Stimulated activated CD8-positive, alpha-beta memory T cell treated with anti-CD3 and anti-CD28 coated beads, Interleukin-15, amount 100 ng/mL, for 1 hour (primary cell): ENCODE data around the gene SLC38A6.
"Not testable (repeated sequence)": the region's sequence is repeated elsewhere in the genome, so short reads cannot be mapped to it uniquely, and the experiment has no call there.

ENCODE experiments used
- DNase-seq: peaks from one replicate; pipeline ENCODE4 v3.0.0-alpha.2; 2020; ENCODE audit warnings: low read depth

Gene SLC38A6

GRCh38 chr14:61051621-61052020, 70.6 kb downstream of the SLC38A6 start:
- no peak for DNase-seq

DNA sequence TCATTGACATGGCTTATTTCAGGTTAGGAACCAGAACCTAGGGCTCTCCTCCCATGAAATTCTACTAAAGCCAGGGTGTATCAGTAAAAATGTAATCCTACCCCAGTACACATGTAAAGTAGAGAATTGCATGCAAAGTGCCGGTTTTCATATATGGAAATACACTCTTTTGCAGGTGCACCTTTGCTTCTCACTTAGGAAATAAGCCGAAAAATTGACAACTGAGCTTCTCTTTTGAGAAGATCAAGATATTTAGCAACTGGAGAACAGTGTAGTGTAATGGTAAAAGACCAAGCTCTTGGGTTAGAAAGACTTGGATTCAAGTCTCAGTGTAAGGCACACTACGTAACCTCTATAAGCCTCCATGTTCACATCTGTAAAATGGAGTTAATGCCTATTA, 82.4 kb downstream of the SLC38A6 start:
- DNase-seq, result no peak

- DNase-seq, result no peak
Measured at GRCh38 chr14:61064210-61064609, 83.2 kb downstream of the SLC38A6 start.

DNA sequence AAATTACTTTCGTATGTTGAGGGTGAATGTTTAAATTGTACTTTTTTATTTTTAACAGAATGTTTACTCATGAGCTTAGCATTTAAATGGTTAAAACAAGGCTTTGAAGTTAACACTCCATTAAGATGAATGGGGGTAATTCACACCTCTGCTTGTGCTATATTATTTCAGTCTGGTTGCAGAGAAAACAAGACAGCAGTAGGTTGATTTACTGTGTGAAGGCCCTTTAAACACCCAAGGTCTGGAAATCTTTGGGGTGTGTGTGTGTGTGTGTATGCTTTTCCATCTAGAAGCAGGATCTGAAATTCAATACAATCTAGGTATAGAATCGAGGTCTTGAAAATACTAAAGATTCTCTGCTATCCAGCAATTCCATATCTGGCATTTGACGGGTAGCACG, 83.8 kb downstream of the SLC38A6 start:
- no peak for DNase-seq

DNA sequence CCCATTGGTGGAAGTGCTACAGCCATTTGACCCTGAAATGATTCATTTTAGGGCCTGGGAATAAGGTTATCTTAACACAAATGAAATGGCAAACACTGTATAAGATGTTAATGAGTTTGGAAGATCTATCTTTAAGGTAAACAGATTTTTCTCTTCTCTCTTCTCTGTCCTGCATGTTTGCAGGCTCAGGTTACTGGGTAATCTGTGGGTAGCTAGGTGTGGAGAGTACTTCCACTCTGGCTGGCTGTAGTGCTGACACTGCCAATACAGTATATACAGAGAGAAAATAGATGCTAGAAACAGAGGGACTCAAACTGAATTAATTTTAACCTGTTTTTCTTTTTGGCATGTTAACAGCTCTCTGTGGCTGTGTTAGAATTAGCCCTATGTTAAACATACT, 84.6 kb downstream of the SLC38A6 start:
- no peak for DNase-seq

DNA sequence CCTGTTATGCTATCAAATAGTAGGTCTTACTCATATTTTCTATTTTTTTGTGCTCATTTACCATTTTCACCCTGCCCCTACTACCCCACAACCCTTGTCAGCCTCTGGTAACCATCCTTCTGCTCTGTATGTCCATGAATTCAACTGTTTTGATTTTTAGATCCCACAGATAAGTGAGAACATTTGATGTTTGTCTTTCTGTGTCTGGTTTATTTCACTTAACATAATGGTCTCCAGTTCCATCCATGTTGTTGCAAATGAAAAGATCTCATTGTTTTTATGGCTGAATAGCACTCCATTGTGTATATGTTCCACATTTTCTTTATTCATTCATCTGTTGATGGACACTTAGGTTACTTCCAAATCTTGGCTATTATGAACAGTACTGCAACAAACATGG, 91.4 kb downstream of the SLC38A6 start:
- DNase-seq, result not testable (repeated sequence)

DNA sequence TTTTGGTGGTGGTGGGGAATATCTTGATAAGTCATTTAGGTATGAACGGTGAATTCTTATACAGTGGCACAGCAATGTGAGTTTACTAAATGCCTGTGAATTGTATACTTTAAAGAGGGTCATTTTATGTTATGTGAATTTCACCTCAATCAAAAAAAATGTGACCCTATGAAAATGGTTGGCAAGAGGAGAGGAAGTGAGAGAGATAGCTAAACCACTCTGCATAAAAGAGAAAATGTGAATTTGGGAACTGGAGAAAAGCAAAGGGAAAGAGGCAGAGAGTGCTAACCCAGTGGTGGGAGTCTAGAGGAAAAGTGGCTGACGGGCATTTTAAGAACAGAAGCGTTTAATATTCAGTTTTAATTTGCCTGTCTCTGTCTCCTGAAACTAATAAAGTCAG, 93.8 kb downstream of the SLC38A6 start:
- DNase-seq, result no peak

DNA sequence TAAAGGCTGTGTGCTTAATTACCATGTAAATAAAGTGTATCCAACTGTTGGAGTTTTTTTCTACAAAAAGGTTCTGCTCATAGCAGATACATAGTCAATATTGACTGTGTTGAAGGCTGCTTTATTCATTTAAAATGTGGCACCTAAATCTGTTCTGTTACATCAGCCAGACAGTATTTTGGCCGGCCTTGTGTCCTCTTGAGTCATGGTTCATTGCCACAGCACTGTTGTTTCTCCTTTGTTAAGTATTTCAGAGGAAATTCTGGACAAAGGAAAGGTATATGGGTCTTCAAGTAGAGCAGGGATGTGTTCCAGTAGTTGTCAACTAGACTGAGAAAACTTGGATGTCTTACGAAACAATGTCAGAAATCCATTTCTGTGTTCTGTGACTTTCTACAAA, 95.5 kb downstream of the SLC38A6 start:
- no peak for DNase-seq

- no peak for DNase-seq
Measured at GRCh38 chr14:61077437-61077836, 96.4 kb downstream of the SLC38A6 start.

- DNase-seq, result no peak
Measured at GRCh38 chr14:61077951-61078720, 97.1 kb downstream of the SLC38A6 start.

DNA sequence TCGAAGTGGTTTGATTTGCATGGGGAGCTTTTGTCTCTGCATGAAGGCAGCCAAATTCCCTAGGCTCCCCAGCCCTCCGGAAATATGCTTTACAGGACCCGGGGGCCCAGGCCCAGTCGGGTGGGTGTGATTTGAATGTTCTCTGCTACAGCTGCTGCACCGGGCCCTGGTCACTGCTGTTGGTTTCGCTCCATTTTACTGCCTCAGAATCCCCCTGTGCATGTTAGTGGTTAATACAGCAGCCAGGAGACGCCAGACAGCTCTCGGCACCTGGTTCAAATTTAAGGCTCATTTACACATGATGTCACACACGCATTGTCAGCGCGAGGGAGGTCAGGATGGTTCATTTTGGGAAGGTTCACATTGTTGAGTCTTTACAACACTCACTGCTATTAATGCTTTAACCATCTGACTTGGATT, 99.6 kb downstream of the SLC38A6 start:
- DNase-seq, result no peak

- no peak for DNase-seq
Measured at GRCh38 chr14:61088081-61088480, 107.0 kb downstream of the SLC38A6 start.

DNA sequence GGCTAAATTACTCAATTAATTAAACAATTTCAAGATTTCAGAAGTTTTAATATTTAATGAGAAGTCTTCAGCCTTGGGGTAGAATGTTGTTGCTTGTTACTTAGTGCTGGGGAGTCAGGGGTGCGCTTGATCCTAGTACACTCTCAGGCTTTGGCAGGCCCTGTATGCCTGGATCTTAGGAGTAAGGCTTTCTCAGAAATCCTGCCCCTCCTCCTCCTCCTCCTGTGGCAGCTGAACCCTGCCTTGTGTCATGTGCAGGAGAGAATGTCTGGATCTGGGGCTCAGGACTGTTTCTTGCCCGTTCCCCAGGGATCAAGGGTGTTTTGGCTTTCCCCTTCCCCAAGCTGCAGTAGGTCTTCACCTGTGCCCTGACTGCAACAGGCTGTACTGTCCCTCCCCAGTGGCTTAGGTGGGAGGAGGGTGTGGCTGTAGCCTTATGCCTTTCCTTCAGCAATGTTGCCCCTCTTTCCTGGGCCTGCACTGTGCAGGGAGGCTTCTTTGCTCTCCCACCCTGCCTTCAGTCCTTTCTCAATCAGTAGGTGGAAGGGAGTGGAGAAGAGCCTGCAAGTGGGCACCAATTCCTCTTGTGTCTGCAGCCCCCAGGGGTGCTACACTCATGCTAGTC, 108.2 kb downstream of the SLC38A6 start:
- DNase-seq, result no peak

GRCh38 chr14:61090432-61091216, 109.6 kb downstream of the SLC38A6 start:
- DNase-seq, result no peak

DNA sequence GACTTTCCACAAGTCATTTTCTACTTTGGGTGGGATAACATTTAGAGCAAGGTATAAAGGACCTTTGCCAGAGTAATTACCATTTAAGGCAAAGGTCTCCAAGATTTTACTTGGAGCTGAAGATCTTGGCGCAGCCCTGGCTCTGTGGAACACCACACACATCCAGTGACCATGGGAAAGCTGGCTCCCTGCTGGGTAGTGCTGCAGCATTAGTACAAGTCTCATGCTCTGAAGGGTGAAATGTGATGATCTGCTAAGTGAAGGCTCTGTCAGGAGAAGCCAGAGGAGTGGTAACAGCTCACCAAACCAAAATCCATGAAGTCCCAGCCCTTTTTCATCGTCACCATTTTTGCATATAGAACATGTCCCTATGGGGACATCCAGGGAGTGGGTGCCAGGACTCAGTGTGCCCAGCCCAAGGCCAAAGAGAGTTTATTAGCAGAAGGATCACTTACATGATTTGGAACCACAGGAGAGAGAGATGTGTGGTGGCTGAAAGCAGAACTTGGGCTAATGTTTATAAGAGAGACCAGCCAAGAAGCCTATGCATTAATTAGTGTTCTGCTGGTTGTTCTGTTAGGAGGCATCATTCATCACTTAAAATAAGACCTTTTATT, 110.7 kb downstream of the SLC38A6 start:
- no peak for DNase-seq

DNA sequence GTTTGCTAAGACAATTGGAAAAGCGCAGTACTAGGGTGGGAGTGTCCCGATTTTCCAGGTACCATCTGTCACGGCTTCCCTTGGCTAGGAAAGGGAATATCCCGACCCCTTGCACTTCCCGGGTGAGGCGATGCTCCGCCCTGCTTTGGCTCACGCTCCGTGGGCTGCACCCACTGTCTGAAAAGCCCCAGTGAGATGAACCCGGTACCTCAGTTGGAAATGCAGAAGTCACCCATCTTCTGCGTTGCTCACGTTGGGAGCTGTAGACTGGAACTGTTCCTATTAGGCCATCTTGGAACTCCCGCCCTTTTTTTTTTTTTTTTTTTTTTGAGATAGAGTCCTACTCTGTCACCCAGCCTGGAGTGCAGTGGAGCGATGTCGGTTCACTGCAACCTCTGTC, 117.1 kb downstream of the SLC38A6 start:
- not testable (repeated sequence) for DNase-seq

GRCh38 chr14:61098721-61099120, 117.7 kb downstream of the SLC38A6 start:
- DNase-seq, result no peak

GRCh38 chr14:61099216-61099835, 118.3 kb downstream of the SLC38A6 start:
- no peak for DNase-seq

- DNase-seq, result no peak
Measured at GRCh38 chr14:61101803-61102548, 120.9 kb downstream of the SLC38A6 start.
